HG03097 (cell line): ENCODE results near the gene CHIC2.
"Not testable (repeated sequence)": the region's sequence is repeated elsewhere in the genome, so short reads cannot be mapped to it uniquely, and the experiment has no call there.

ENCODE experiments used
- ATAC-seq: cut with Tn5 transposase; IDR thresholded peaks from one replicate; pipeline ENCODE4 v1.9.1; 2021; ENCODE audit not compliant: unreplicated experiment, low FRiP score

CHIC2 gene

GRCh38 chr4:54064317-54065111, at the start of gene CHIC2:
Gene CHIC2 (minus strand): TSS chr4:54064605. CDS start chr4:54064300, 305 bp downstream.
- peak; percentile 90 for ATAC-seq

GRCh38 chr4:54113206-54113605, 48.8 kb upstream of the CHIC2 start:
- not testable (repeated sequence) for ATAC-seq

- no peak for ATAC-seq
Measured at GRCh38 chr4:54110019-54110416, 45.6 kb upstream of the CHIC2 start.

- no peak for ATAC-seq
Measured at GRCh38 chr4:54109241-54110018, 45.0 kb upstream of the CHIC2 start.

- ATAC-seq = no peak
Measured at GRCh38 chr4:54107951-54108748, 43.7 kb upstream of the CHIC2 start.

GRCh38 chr4:54104907-54105306, 40.5 kb upstream of the CHIC2 start:
- ATAC-seq = no peak

GRCh38 chr4:54103190-54103574, 38.8 kb upstream of the CHIC2 start:
- ATAC-seq = no peak

- no peak for ATAC-seq
Measured at GRCh38 chr4:54102531-54103106, 38.2 kb upstream of the CHIC2 start.

- ATAC-seq = no peak
Measured at GRCh38 chr4:54101190-54102041, 37.0 kb upstream of the CHIC2 start.

GRCh38 chr4:54100595-54101189, 36.3 kb upstream of the CHIC2 start:
- no peak for ATAC-seq

GRCh38 chr4:54099748-54100574, 35.6 kb upstream of the CHIC2 start, which contains the start of gene GSX2:
Gene GSX2 (plus strand): TSS chr4:54100163. CDS start chr4:54100345, 182 bp downstream.
- no peak for ATAC-seq

- no peak for ATAC-seq
Measured at GRCh38 chr4:54099287-54099747, 34.9 kb upstream of the CHIC2 start.

- ATAC-seq = no peak
Measured at GRCh38 chr4:54098375-54098774, 34.0 kb upstream of the CHIC2 start.

GRCh38 chr4:54097152-54097551, 32.7 kb upstream of the CHIC2 start:
- ATAC-seq = no peak

- ATAC-seq = no peak
Measured at GRCh38 chr4:54096295-54096962, 32.0 kb upstream of the CHIC2 start.

- ATAC-seq = no peak
Measured at GRCh38 chr4:54095110-54095825, 30.9 kb upstream of the CHIC2 start.

GRCh38 chr4:54094451-54094850, 30.0 kb upstream of the CHIC2 start:
- ATAC-seq = no peak
